Prostate gland (tissue), 2 donors: ENCODE data around the gene LTO1. TPM values are rescaled to one million over a fixed set of nuclear protein-coding genes. Genes with fewer than 3 reads are reported as not detected.

Source experiments
- DNase-seq: peaks from one replicate; pipeline ENCODE4 v3.0.0-alpha.2; 2019; ENCODE audit warnings: low spot score
- H3K27ac ChIP-seq, 2 donors: fragments of 200-600 bp; sonication (generic); 2 replicates each; pipeline ENCODE4 v1.5.1; 2017 to 2019
- H3K27me3 ChIP-seq: fragments of 200-600 bp; sonication (generic); replicated peaks from 2 replicates; pipeline ENCODE4 v1.5.1; 2019; ENCODE audit not compliant: insufficient read depth
- H3K36me3 ChIP-seq, 2 donors: fragments of 200-600 bp; sonication (generic); 1 replicate in 1 of 2; 2 replicates in 1 of 2; pipeline versions ENCODE4 v1.5.1 to v1.8.1; 2017 to 2019
- H3K4me1 ChIP-seq: fragments of 200-600 bp; sonication (generic); replicated peaks from 2 replicates; pipeline ENCODE4 v1.5.1; 2019
- H3K4me3 ChIP-seq, 2 donors: fragments of 200-600 bp; sonication (generic); 2 replicates each; pipeline ENCODE4 v1.5.1; 2017 to 2019
- H3K9me3 ChIP-seq: fragments of 200-600 bp; sonication (generic); 2 replicates; pipeline ENCODE4 v1.5.1; 2017
- CTCF ChIP-seq, 4 experiments: fragments of 200-600 bp in 2 of 4; fragments of 450-650 bp in 2 of 4; sonication (generic) in 2 of 4; IDR thresholded peaks; 1 replicate in 3 of 4; 2 replicates in 1 of 4; pipeline ENCODE4 v1.5.1; 2016 to 2019; ENCODE audit warnings: antibody characterized with exemption in 4 of 4, mild to moderate bottlenecking in 2 of 4, moderate library complexity in 2 of 4
- POLR2A ChIP-seq: fragments of 450-650 bp; IDR thresholded peaks from one replicate; pipeline ENCODE4 v1.6.1; 2016; ENCODE audit warnings: antibody characterized with exemption, mild to moderate bottlenecking
- POLR2AphosphoS5 ChIP-seq: sonication (generic); formaldehyde crosslinking; IDR thresholded peaks from one replicate; pipeline ENCODE4 v1.6.1; 2017; ENCODE audit warnings: antibody characterized with exemption
- WGBS: methylation state at CpG from one replicate; pipeline ENCODE4 v1.1.5; 2018; 5-methylcytosine and 5-hydroxymethylcytosine counted together
- intact Hi-C: fragments of 100-400 bp; cut with DNase I; formaldehyde crosslinking; loops from one replicate; pipeline ENCODE4 v1.14.2; 2022
- total RNA-seq, 2 donors: library from RNA; depleted of rRNA; stranded (reverse); fragments of >200 nt; gene quantifications; one replicate each; pipeline ENCODE4 v1.1.0, GENCODE V29; 2016

Gene LTO1
- total RNA-seq, 2 donors from 2014 or later, result 14.9 to 39.5 TPM

GRCh38 chr11:69647390-69647748 is 27.8 kb downstream of the LTO1 start:
- DNase-seq, result no peak
- WGBS, result 84% methylated on average over 11 of the region's 11 CpGs
- H3K27me3 ChIP-seq, result no peaks in the 10 kb centered on the region
- H3K36me3 ChIP-seq, result no peaks in the 10 kb centered on the region
- TF ChIP-seq CTCF (IDR thresholded peaks at IDR 0.05), result no peak
- no peak for TF ChIP-seq POLR2AphosphoS5
- TF ChIP-seq POLR2A, result no peak
- no peak overlapping the region for H3K4me3 ChIP-seq
- H3K4me1 ChIP-seq, result peaks cover 21% of the 10 kb centered on the region
- H3K27ac ChIP-seq, result peak overlapping the region; percentile 18 to 91
- intact Hi-C loops, result loop anchor here (10.0 kb wide), 2 partner anchors 723 to 813 kb away; no protein-coding TSS in a partner anchor
- no peaks in the 10 kb centered on the region for H3K9me3 ChIP-seq

- no peak for DNase-seq
- TF ChIP-seq POLR2AphosphoS5 (no peak), POLR2A (no peak), CTCF (IDR thresholded peaks at IDR 0.05) (no peak)
- no peaks in the 10 kb centered on the region for H3K27me3 ChIP-seq
- H3K27ac ChIP-seq, result peak overlapping the region; percentile 18 to 91
- peaks cover 21% of the 10 kb centered on the region for H3K4me1 ChIP-seq
- H3K36me3 ChIP-seq, result no peaks in the 10 kb centered on the region
- WGBS, result 78% methylated on average over 32 of the region's 32 CpGs
- H3K4me3 ChIP-seq, result no peak overlapping the region
- H3K9me3 ChIP-seq, result no peaks in the 10 kb centered on the region
- intact Hi-C loops, result loop anchor here (10.0 kb wide), 2 partner anchors 722 to 812 kb away; no protein-coding TSS in a partner anchor
Observed at GRCh38 chr11:69646493-69647389, 28.4 kb downstream of the LTO1 start.

- DNase-seq, result no peak
- Histone ChIP-seq H3K27me3 (no peaks in the 10 kb centered on the region), H3K36me3 (no peaks in the 10 kb centered on the region), H3K4me1 (peaks cover 21% of the 10 kb centered on the region), H3K4me3 (no peak overlapping the region), H3K27ac (peak overlapping the region in 1 of 2 donors; percentile 91), H3K9me3 (no peaks in the 10 kb centered on the region)
- no peak for TF ChIP-seq POLR2A
- no peak for TF ChIP-seq CTCF (IDR thresholded peaks at IDR 0.05)
- intact Hi-C loops, result loop anchor here (2.0 to 10.0 kb wide), 3 partner anchors 25 to 811 kb away; no protein-coding TSS in a partner anchor
- WGBS, result 62% methylated on average over 29 of the region's 30 CpGs
Observed at GRCh38 chr11:69645801-69646492, 29.2 kb downstream of the LTO1 start.

GRCh38 chr11:69644962-69645675 is 30.0 kb downstream of the LTO1 start:
- Histone ChIP-seq H3K27ac (peak overlapping the region; percentile 91 to 93), H3K27me3 (no peaks in the 10 kb centered on the region), H3K4me3 (no peak overlapping the region), H3K4me1 (peaks cover 26% of the 10 kb centered on the region), H3K36me3 (no peaks in the 10 kb centered on the region), H3K9me3 (no peaks in the 10 kb centered on the region)
- no peak for TF ChIP-seq POLR2A
- TF ChIP-seq POLR2AphosphoS5, result no peak
- TF ChIP-seq CTCF (IDR thresholded peaks at IDR 0.05), result no peak
- DNase-seq, result no peak
- intact Hi-C loops, result loop anchor here (2.0 to 10.0 kb wide), 5 partner anchors 26 to 810 kb away; partner anchors contain the start of gene MRGPRF
- 58% methylated on average over 20 of the region's 20 CpGs for WGBS
